Fibroblast of lung (primary cell): ENCODE measurements around the gene LAMB2. TPM values are rescaled to one million over a fixed set of nuclear protein-coding genes. Genes with fewer than 3 reads are reported as not detected.
A peak's percentile ranks its signal among the peaks of the same experiment; 100 is the strongest.

Source experiments
- DNase-seq, 2 donors: peaks; one replicate each; pipeline versions ENCODE4 v3.0.0 to v3.0.0-alpha.2; 2010; ENCODE audit warnings: low read depth in 2 of 2
- H2AFZ ChIP-seq: 2 replicates; pipeline ENCODE4 v1.5.1; 2012; ENCODE audit warnings: low read length, control low read depth, inconsistent platforms
- H3K27ac ChIP-seq: 2 replicates; pipeline ENCODE4 v1.5.1; 2011; ENCODE audit warnings: low read length, control low read depth; ENCODE audit not compliant: insufficient read depth
- H3K27me3 ChIP-seq: 2 replicates; pipeline ENCODE4 v1.5.1; 2011; ENCODE audit warnings: mild to moderate bottlenecking, low read length; ENCODE audit not compliant: control insufficient read depth, insufficient read depth
- H3K36me3 ChIP-seq: 2 replicates; pipeline ENCODE4 v1.5.1; 2011; ENCODE audit warnings: low read length; ENCODE audit not compliant: control insufficient read depth, insufficient read depth
- H3K4me1 ChIP-seq: 2 replicates; pipeline ENCODE4 v1.5.1; 2011; ENCODE audit warnings: low read length; ENCODE audit not compliant: control insufficient read depth, insufficient read depth; ENCODE audit errors: extremely low read depth
- H3K4me2 ChIP-seq: 2 replicates; pipeline ENCODE4 v1.5.1; 2011; ENCODE audit warnings: low read length, control low read depth; ENCODE audit not compliant: insufficient read depth; ENCODE audit errors: extremely low read depth
- H3K4me3 ChIP-seq, 4 experiments: fragments of 200-600 bp in 1 of 4; sonication (generic) in 1 of 4; replicated peaks in 1 of 4; 2 replicates each; pipeline ENCODE4 v1.5.1; 2011 to 2016; ENCODE audit warnings: low read length in 4 of 4, low read depth in 3 of 4, mild to moderate bottlenecking in 3 of 4, control low read depth in 2 of 4, inconsistent platforms in 1 of 4, mixed read lengths in 1 of 4; ENCODE audit not compliant: insufficient read depth in 1 of 4; ENCODE audit errors: control extremely low read depth in 1 of 4
- H3K79me2 ChIP-seq: 2 replicates; pipeline ENCODE4 v1.5.1; 2012; ENCODE audit warnings: mild to moderate bottlenecking, low read length, inconsistent platforms; ENCODE audit not compliant: control insufficient read depth, insufficient read depth
- H3K9ac ChIP-seq: 2 replicates; pipeline ENCODE4 v1.5.1; 2011; ENCODE audit warnings: mild to moderate bottlenecking, low read length, control low read depth; ENCODE audit not compliant: insufficient read depth
- H3K9me3 ChIP-seq: 2 replicates; pipeline ENCODE4 v1.5.1; 2012; ENCODE audit warnings: low read depth, low read length; ENCODE audit not compliant: control insufficient read depth, insufficient read depth
- H4K20me1 ChIP-seq: 2 replicates; pipeline ENCODE4 v1.5.1; 2011; ENCODE audit warnings: low read length; ENCODE audit not compliant: control insufficient read depth, insufficient read depth; ENCODE audit errors: extremely low read depth
- EZH2 ChIP-seq: IDR thresholded peaks from 2 replicates; pipeline ENCODE4 v1.5.1; 2012; ENCODE audit warnings: low read length, control low read depth, mild to moderate bottlenecking; ENCODE audit errors: missing control alignments
- polyA plus RNA-seq, 2 donors: library from polyadenylated mRNA; depleted of rRNA in 1 of 2; stranded (reverse) in 1 of 2; unstranded in 1 of 2; fragments of >200 nt; gene quantifications; 2 replicates each; pipeline ENCODE4 v1.2.1, GENCODE V29; 2011 to 2012; ENCODE audit warnings: missing spikeins in 1 of 2
- total RNA-seq: library from RNA; depleted of rRNA; stranded (reverse); fragments of >200 nt; gene quantifications from 2 replicates; pipeline ENCODE4 v1.2.1, GENCODE V29; 2014
- TF ChIP-seq, protein P1 (sequence below), 2 donors: IDR thresholded peaks in 1 of 2; conservative IDR thresholded peaks in 1 of 2; 1 replicate in 1 of 2; 2 replicates in 1 of 2; pipeline ENCODE4 v1.5.1; 2011 to 2012; ENCODE audit warnings: low read length in 2 of 2, control low read depth in 1 of 2, inconsistent platforms in 1 of 2, low read depth in 1 of 2, mild to moderate bottlenecking in 1 of 2

LAMB2 gene
- total and polyA plus RNA-seq, 2 donors (not counting 1 experiment from before 2014, with no cell fraction given): 375 to 1,026 TPM

- Histone ChIP-seq H2AFZ (no peak overlapping the region), H3K27ac (no peak overlapping the region), H3K4me1 (no peaks in the 10 kb centered on the region), H3K79me2 (no peaks in the 10 kb centered on the region), H3K9me3 (no peaks in the 10 kb centered on the region), H4K20me1 (no peaks in the 10 kb centered on the region), H3K36me3 (peaks cover 10% of the 10 kb centered on the region), H3K4me3 (no peak overlapping the region), H3K9ac (no peak overlapping the region), H3K27me3 (no peaks in the 10 kb centered on the region), H3K4me2 (no peak overlapping the region)
- peak in 1 of 2 donors; percentile 19 for DNase-seq
- TF ChIP-seq, protein P1, sequence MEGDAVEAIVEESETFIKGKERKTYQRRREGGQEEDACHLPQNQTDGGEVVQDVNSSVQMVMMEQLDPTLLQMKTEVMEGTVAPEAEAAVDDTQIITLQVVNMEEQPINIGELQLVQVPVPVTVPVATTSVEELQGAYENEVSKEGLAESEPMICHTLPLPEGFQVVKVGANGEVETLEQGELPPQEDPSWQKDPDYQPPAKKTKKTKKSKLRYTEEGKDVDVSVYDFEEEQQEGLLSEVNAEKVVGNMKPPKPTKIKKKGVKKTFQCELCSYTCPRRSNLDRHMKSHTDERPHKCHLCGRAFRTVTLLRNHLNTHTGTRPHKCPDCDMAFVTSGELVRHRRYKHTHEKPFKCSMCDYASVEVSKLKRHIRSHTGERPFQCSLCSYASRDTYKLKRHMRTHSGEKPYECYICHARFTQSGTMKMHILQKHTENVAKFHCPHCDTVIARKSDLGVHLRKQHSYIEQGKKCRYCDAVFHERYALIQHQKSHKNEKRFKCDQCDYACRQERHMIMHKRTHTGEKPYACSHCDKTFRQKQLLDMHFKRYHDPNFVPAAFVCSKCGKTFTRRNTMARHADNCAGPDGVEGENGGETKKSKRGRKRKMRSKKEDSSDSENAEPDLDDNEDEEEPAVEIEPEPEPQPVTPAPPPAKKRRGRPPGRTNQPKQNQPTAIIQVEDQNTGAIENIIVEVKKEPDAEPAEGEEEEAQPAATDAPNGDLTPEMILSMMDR (conservative IDR thresholded peaks at IDR 0.05 in 1 of 2, IDR thresholded peaks at IDR 0.05 in 1 of 2; ENCODE audit: low read depth in 1 of 2, low read length in 2 of 2): peak in 1 of 2 donors; percentile 38
- no peak for TF ChIP-seq EZH2
These were observed 25.4 kb upstream of the LAMB2 start for GRCh38 chr3:49158103-49158709.

DNA sequence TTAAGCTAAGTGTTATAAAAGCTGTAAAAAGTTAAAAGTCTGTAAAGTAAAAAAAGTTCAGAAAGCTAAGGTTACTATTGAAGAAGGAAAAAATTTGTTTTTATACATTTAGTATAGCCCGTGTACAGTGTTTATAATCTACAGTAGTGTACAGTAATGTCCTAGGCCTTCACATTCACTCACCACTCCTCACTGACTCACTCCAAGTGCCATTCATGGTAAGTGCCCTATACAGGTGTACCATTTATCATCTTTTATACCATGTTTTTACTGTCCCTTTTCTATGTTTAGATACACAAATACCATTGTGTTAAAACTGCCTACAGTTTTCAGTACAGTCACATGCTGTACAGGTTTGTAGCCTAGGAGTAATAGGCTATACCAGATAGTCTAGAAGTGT, 24.4 kb upstream of the LAMB2 start:
- Histone ChIP-seq H3K36me3 (peaks cover 4% of the 10 kb centered on the region), H3K4me3 (no peak overlapping the region), H3K27me3 (no peaks in the 10 kb centered on the region), H3K4me1 (no peaks in the 10 kb centered on the region), H3K4me2 (no peak overlapping the region), H2AFZ (no peak overlapping the region), H3K27ac (no peak overlapping the region), H4K20me1 (no peaks in the 10 kb centered on the region), H3K79me2 (no peaks in the 10 kb centered on the region), H3K9ac (no peak overlapping the region), H3K9me3 (no peaks in the 10 kb centered on the region)
- DNase-seq: no peak
- TF ChIP-seq EZH2: no peak
- TF ChIP-seq, protein P1 (conservative IDR thresholded peaks at IDR 0.05 in 1 of 2, IDR thresholded peaks at IDR 0.05 in 1 of 2; ENCODE audit: low read depth in 1 of 2, low read length in 2 of 2): no peak

- H4K20me1 ChIP-seq: no peaks in the 10 kb centered on the region
- H3K36me3 ChIP-seq: no peaks in the 10 kb centered on the region
- no peak overlapping the region for H3K27ac ChIP-seq
- TF ChIP-seq EZH2: no peak
- TF ChIP-seq, protein P1 (conservative IDR thresholded peaks at IDR 0.05 in 1 of 2, IDR thresholded peaks at IDR 0.05 in 1 of 2; ENCODE audit: low read depth in 1 of 2, low read length in 2 of 2): no peak
- H3K9ac ChIP-seq: no peak overlapping the region
- no peaks in the 10 kb centered on the region for H3K79me2 ChIP-seq
- no peaks in the 10 kb centered on the region for H3K9me3 ChIP-seq
- no peak overlapping the region for H3K4me2 ChIP-seq
- no peak for DNase-seq
- H3K4me1 ChIP-seq: no peaks in the 10 kb centered on the region
- no peak overlapping the region for H2AFZ ChIP-seq
- H3K27me3 ChIP-seq: no peaks in the 10 kb centered on the region
- no peak overlapping the region for H3K4me3 ChIP-seq
These were observed 20.6 kb upstream of the LAMB2 start for GRCh38 chr3:49153349-49153912.
